NCI-H1092 (cell line): Measurements from ENCODE around the gene FRYL.
"Not testable (repeated sequence)": the region's sequence is repeated elsewhere in the genome, so short reads cannot be mapped to it uniquely, and the experiment has no call there.

ENCODE experiments used
- DNase-seq: peaks from one replicate; lab custom pipeline; 2025; lab: John Stamatoyannopoulos, UW

FRYL gene

DNA sequence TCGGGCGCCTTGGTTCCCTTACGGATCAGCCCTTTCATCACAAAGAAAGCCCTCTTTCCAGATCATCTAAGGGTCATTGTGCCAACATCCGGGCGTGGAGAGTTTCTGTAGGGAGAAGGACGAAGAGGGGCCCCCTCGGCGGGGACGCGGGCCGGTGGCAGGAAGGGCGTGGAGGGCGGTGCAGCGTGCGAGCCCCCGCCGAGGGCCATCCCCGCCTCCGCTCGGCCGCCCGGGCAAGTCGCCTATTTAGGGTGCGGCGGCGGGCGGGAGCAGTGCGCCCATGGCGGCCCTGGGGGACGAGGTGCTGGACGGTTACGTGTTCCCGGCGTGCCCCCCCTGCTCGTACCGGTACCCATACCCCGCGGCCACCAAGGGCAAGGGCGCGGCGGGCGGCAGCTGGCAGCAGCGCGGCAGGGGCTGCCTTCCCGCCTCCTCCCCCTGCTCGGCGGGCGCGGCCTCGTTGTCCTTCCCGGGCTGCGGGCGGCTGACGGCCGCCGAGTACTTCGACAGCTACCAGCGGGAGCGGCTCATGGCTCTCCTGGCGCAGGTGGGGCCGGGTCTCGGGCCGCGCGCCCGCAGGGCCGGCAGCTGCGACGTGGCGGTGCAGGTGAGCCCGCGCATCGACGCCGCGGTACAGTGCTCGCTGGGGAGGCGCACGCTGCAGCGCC is 289.9 kb downstream of the FRYL start, which contains the start of gene ZAR1:
TSS of gene ZAR1 (plus strand) at position 241 of the 668 bp plus-strand sequence. CDS start at position 281, 40 bp downstream.
- DNase-seq, result no peak

GRCh38 chr4:48489683-48490011 is 290.4 kb downstream of the FRYL start:
- DNase-seq, result no peak

GRCh38 chr4:48484494-48485168 is 295.4 kb downstream of the FRYL start:
- DNase-seq, result no peak

DNA sequence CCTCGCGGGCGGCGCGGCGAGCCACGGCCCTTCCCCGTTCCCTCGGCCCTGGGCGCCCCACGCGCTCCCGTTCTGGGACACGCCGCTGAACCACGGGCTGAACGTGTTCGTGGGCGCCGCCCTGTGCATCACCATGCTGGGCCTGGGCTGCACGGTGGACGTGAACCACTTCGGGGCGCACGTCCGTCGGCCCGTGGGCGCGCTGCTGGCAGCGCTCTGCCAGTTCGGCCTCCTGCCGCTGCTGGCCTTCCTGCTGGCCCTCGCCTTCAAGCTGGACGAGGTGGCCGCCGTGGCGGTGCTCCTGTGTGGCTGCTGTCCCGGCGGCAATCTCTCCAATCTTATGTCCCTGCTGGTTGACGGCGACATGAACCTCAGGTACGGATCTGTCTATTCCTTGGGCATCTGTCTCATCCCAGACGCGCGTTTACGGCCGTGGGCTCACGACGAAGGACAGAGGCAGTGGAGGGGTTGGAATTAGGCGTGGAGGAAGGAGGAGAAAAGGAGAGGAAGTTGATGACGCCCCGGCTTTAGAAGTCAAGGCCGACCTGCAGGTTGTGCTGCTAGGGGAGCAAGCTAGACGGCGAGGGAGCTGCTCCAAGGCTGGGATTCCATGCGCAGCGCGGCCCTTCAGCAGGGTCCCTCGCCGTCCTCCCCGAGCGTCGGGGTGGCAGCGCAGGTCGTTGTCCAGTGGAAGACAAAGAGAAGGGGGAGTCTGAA is 296.1 kb downstream of the FRYL start:
- no peak for DNase-seq

- peak; percentile 88 for DNase-seq
These were observed 296.9 kb downstream of the FRYL start, which contains the start of gene SLC10A4 for GRCh38 chr4:48483006-48483776. SLC10A4 (plus strand) TSS chr4:48483343; CDS start chr4:48483562, 219 bp downstream.

DNA sequence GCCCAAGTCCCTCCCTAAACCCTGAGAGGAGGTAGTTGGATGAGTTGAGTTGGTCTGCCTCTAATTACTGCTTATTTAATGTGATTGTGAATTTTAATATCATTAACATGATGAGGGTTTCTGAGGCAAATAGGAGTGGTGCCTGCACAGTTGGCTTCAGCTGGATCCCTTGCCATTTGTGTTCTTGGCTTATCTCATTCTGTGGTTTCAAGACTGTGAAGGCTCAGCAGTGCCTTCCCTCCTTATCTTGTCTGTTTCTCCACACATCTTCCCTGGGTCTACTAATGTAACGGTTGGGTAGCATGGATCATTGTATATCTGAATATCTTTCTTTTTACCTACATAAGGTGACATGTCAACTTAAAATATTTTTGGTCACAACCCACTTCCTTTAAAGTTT is 298.5 kb downstream of the FRYL start:
- no peak for DNase-seq

GRCh38 chr4:48478273-48478672 is 301.8 kb downstream of the FRYL start:
- DNase-seq, result no peak

- no peak for DNase-seq
These were observed 304.3 kb downstream of the FRYL start for GRCh38 chr4:48475770-48476169.

- DNase-seq, result no peak
These were observed 307.3 kb downstream of the FRYL start for GRCh38 chr4:48472794-48473193.

DNA sequence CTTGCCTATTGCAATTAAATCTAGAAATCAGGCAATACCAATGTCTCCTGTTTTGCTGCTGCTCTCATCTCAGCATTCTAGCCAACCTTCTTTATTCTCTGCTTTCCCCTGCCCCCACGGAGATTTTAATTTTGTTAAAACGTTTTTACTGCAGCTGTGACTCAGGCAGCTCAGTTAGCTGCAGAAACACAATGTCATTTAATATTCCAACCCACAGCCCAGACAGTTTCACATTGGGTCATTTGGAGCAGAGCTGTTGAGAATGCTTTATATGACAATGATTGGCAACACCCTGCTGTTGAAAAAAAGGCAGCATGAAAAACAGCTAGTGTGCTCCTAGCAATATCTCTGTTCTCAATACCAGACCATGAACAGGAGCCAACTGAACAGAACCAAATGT is 309.5 kb downstream of the FRYL start:
- DNase-seq, result no peak

DNA sequence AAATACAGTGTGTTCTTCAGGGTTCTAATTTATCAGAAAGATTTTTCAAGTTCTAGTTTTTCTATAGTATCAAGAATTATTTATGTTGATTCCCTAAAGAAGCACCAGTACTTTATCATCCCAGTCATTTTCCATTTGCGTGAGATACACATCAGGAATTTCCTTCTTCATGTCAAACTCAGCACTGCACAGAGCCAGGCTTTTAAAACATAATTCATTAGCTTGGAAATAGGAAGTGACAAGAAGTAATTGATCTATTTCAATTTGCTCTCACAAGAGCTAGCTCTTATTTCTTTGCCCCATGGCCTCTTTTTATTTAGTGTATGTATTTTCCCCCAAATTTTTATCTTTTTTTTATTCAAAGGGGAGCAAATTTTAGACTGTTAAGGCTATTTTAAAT is 309.9 kb downstream of the FRYL start:
- no peak for DNase-seq

GRCh38 chr4:48467891-48468290 is 312.2 kb downstream of the FRYL start:
- DNase-seq, result no peak

DNA sequence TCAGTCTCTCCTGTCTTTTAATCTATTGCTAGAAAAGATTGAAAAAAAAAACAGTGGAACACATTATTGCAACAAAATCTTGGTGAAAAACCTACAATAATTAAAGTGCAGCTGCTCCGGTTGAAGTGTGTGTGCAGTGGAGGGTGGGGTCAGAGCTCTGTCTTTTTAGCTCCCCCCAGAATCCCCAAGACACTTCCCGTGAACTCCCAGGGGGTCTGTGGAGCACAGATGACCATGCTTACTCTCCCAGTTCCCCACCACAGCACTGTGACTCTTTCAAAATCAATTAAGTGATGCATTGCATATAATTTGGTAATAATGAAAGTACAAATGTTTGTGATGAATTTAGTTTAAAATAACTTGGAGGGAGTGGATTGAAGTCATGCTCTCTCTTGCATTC is 312.6 kb downstream of the FRYL start:
- DNase-seq, result no peak

GRCh38 chr4:48462363-48462762 is 317.7 kb downstream of the FRYL start:
- DNase-seq, result no peak

- DNase-seq, result no peak
These were observed 319.1 kb downstream of the FRYL start for GRCh38 chr4:48461000-48461399.

GRCh38 chr4:48454591-48454990 is 325.5 kb downstream of the FRYL start:
- no peak for DNase-seq

- DNase-seq, result not testable (repeated sequence)
These were observed 328.4 kb downstream of the FRYL start for GRCh38 chr4:48451656-48452055.

GRCh38 chr4:48450740-48451139 is 329.3 kb downstream of the FRYL start:
- no peak for DNase-seq

GRCh38 chr4:48449151-48449550 is 330.9 kb downstream of the FRYL start:
- DNase-seq, result no peak
